ENCODE results near the gene PDE8A.
"Not testable (repeated sequence)": the region's sequence is repeated elsewhere in the genome, so short reads cannot be mapped to it uniquely, and the experiment has no call there.

PDE8A gene

GRCh38 chr15:84973492-84974460 lies 7.9 kb upstream of the PDE8A start:
- Mint-ChIP-seq H3K4me1 (ENCODE audit: low read depth) (no peaks in the 10 kb centered on the region), H3K36me3 (ENCODE audit: low read depth) (no peaks in the 10 kb centered on the region), H3K4me3 (no peak overlapping the region), H3K9me3 (no peaks in the 10 kb centered on the region), H3K27ac (no peak overlapping the region), H3K27me3 (ENCODE audit: low read depth) (peaks cover 5% of the 10 kb centered on the region)

- no peaks in the 10 kb centered on the region for H3K9me3 Mint-ChIP-seq
- H3K4me3 Mint-ChIP-seq, result no peak overlapping the region
- no peaks in the 10 kb centered on the region for H3K36me3 Mint-ChIP-seq (ENCODE audit: low read depth)
- H3K27me3 Mint-ChIP-seq (ENCODE audit: low read depth), result peaks cover 10% of the 10 kb centered on the region
- H3K27ac Mint-ChIP-seq, result no peak overlapping the region
- peaks cover 10% of the 10 kb centered on the region for H3K4me1 Mint-ChIP-seq (ENCODE audit: low read depth)
These were observed 5.7 kb upstream of the PDE8A start for GRCh38 chr15:84975871-84976351.

GRCh38 chr15:84976746-84977345 lies 4.8 kb upstream of the PDE8A start:
- no peak overlapping the region for H3K4me3 Mint-ChIP-seq
- no peaks in the 10 kb centered on the region for H3K9me3 Mint-ChIP-seq
- peaks cover 10% of the 10 kb centered on the region for H3K27me3 Mint-ChIP-seq (ENCODE audit: low read depth)
- no peak overlapping the region for H3K27ac Mint-ChIP-seq
- H3K4me1 Mint-ChIP-seq (ENCODE audit: low read depth), result peaks cover 10% of the 10 kb centered on the region
- H3K36me3 Mint-ChIP-seq (ENCODE audit: low read depth), result no peaks in the 10 kb centered on the region

- H3K9me3 Mint-ChIP-seq, result no peaks in the 10 kb centered on the region
- peaks cover 24% of the 10 kb centered on the region for H3K4me1 Mint-ChIP-seq (ENCODE audit: low read depth)
- peak overlapping the region; percentile 94 for H3K4me3 Mint-ChIP-seq
- no peaks in the 10 kb centered on the region for H3K36me3 Mint-ChIP-seq (ENCODE audit: low read depth)
- peaks cover 20% of the 10 kb centered on the region for H3K27me3 Mint-ChIP-seq (ENCODE audit: low read depth)
- peak overlapping the region; percentile 26 for H3K27ac Mint-ChIP-seq
These were observed 2.0 kb upstream of the PDE8A start for GRCh38 chr15:84979651-84980050.

- Mint-ChIP-seq H3K27me3 (ENCODE audit: low read depth) (peaks cover 20% of the 10 kb centered on the region), H3K27ac (peak overlapping the region; percentile 97), H3K4me1 (ENCODE audit: low read depth) (peaks cover 27% of the 10 kb centered on the region), H3K4me3 (peak overlapping the region; percentile 94), H3K36me3 (ENCODE audit: low read depth) (no peaks in the 10 kb centered on the region), H3K9me3 (no peaks in the 10 kb centered on the region)
These were observed 1.2 kb upstream of the PDE8A start for GRCh38 chr15:84980196-84981053.

- peaks cover 29% of the 10 kb centered on the region for H3K4me1 Mint-ChIP-seq (ENCODE audit: low read depth)
- no peaks in the 10 kb centered on the region for H3K9me3 Mint-ChIP-seq
- H3K27ac Mint-ChIP-seq, result peak overlapping the region; percentile 92
- peaks cover 20% of the 10 kb centered on the region for H3K27me3 Mint-ChIP-seq (ENCODE audit: low read depth)
- H3K4me3 Mint-ChIP-seq, result peak overlapping the region; percentile 85
- H3K36me3 Mint-ChIP-seq (ENCODE audit: low read depth), result no peaks in the 10 kb centered on the region
These were observed 474 bp upstream of the PDE8A start for GRCh38 chr15:84981054-84981710.

- Mint-ChIP-seq H3K4me3 (peak overlapping the region; percentile 88), H3K9me3 (no peaks in the 10 kb centered on the region), H3K36me3 (ENCODE audit: low read depth) (no peaks in the 10 kb centered on the region), H3K27ac (peak overlapping the region; percentile 87), H3K4me1 (ENCODE audit: low read depth) (peaks cover 33% of the 10 kb centered on the region), H3K27me3 (ENCODE audit: low read depth) (peaks cover 20% of the 10 kb centered on the region)
These were observed 755 bp downstream of the PDE8A start for GRCh38 chr15:84982301-84982920.

- peaks cover under 1% of the 10 kb centered on the region for H3K36me3 Mint-ChIP-seq (ENCODE audit: low read depth)
- peak overlapping the region; percentile 87 for H3K27ac Mint-ChIP-seq
- no peaks in the 10 kb centered on the region for H3K9me3 Mint-ChIP-seq
- peak overlapping the region; percentile 88 for H3K4me3 Mint-ChIP-seq
- peaks cover 38% of the 10 kb centered on the region for H3K4me1 Mint-ChIP-seq (ENCODE audit: low read depth)
- peaks cover 19% of the 10 kb centered on the region for H3K27me3 Mint-ChIP-seq (ENCODE audit: low read depth)
These were observed 1.6 kb downstream of the PDE8A start for GRCh38 chr15:84983294-84983693.

GRCh38 chr15:84983711-84984110 lies 2.1 kb downstream of the PDE8A start:
- H3K36me3 Mint-ChIP-seq (ENCODE audit: low read depth), result peaks cover 2% of the 10 kb centered on the region
- peaks cover 42% of the 10 kb centered on the region for H3K4me1 Mint-ChIP-seq (ENCODE audit: low read depth)
- no peaks in the 10 kb centered on the region for H3K9me3 Mint-ChIP-seq
- H3K27ac Mint-ChIP-seq, result no peak overlapping the region
- H3K27me3 Mint-ChIP-seq (ENCODE audit: low read depth), result peaks cover 15% of the 10 kb centered on the region
- no peak overlapping the region for H3K4me3 Mint-ChIP-seq

- H3K27me3 Mint-ChIP-seq (ENCODE audit: low read depth), result peaks cover 10% of the 10 kb centered on the region
- no peak overlapping the region for H3K27ac Mint-ChIP-seq
- H3K4me3 Mint-ChIP-seq, result no peak overlapping the region
- peaks cover 2% of the 10 kb centered on the region for H3K36me3 Mint-ChIP-seq (ENCODE audit: low read depth)
- H3K4me1 Mint-ChIP-seq (ENCODE audit: low read depth), result peaks cover 39% of the 10 kb centered on the region
- H3K9me3 Mint-ChIP-seq, result no peaks in the 10 kb centered on the region
These were observed 3.5 kb downstream of the PDE8A start for GRCh38 chr15:84985158-84985557.

GRCh38 chr15:84987351-84987750 lies 5.7 kb downstream of the PDE8A start:
- H3K27me3 Mint-ChIP-seq (ENCODE audit: low read depth); H3K36me3 Mint-ChIP-seq (ENCODE audit: low read depth); H3K4me3 Mint-ChIP-seq; H3K27ac Mint-ChIP-seq; H3K9me3 Mint-ChIP-seq: not testable (repeated sequence)
- H3K4me1 Mint-ChIP-seq (ENCODE audit: low read depth), result peaks cover 42% of the 10 kb centered on the region

GRCh38 chr15:84987949-84988624 lies 6.4 kb downstream of the PDE8A start:
- H3K4me3 Mint-ChIP-seq, result peak overlapping the region; percentile 57
- no peaks in the 10 kb centered on the region for H3K9me3 Mint-ChIP-seq
- peaks cover 2% of the 10 kb centered on the region for H3K27me3 Mint-ChIP-seq (ENCODE audit: low read depth)
- peak overlapping the region; percentile 93 for H3K27ac Mint-ChIP-seq
- peaks cover 6% of the 10 kb centered on the region for H3K36me3 Mint-ChIP-seq (ENCODE audit: low read depth)
- peaks cover 41% of the 10 kb centered on the region for H3K4me1 Mint-ChIP-seq (ENCODE audit: low read depth)

Data from T-helper 1 cell treated with Interleukin-12 subunit alpha and Interleukin-12 subunit beta and Interleukin-4 antibody, amounts not matched to agents 30 μg/mL and 1 μg/mL, for 36 hours (primary cell).